Transverse colon (tissue), 4 donors: ENCODE measurements around the gene CYTH3. TPM values are rescaled to one million over a fixed set of nuclear protein-coding genes. Genes with fewer than 3 reads are reported as not detected.
A peak's percentile ranks its signal among the peaks of the same experiment; 100 is the strongest.

Source experiments
- DNase-seq: peaks from one replicate; pipeline ENCODE4 v3.0.0-alpha.2; 2019
- H3K27ac ChIP-seq, 4 donors: fragments of 200-600 bp; sonication (generic); 2 replicates each; pipeline ENCODE4 v1.5.1; 2016 to 2018; ENCODE audit warnings: inconsistent platforms in 4 of 4
- H3K27me3 ChIP-seq: fragments of 200-600 bp; sonication (generic); 2 replicates; pipeline ENCODE4 v1.5.1; 2017; ENCODE audit warnings: inconsistent platforms
- H3K36me3 ChIP-seq, 4 donors: fragments of 200-600 bp; sonication (generic); 2 replicates each; pipeline ENCODE4 v1.5.1; 2017 to 2019; ENCODE audit warnings: inconsistent platforms in 4 of 4
- H3K4me1 ChIP-seq, 4 donors: fragments of 200-600 bp; sonication (generic); 2 replicates each; pipeline ENCODE4 v1.5.1; 2017 to 2020; ENCODE audit warnings: inconsistent platforms in 4 of 4
- H3K4me3 ChIP-seq, 4 donors: fragments of 200-600 bp; sonication (generic); 1 replicate in 1 of 4; 2 replicates in 3 of 4; pipeline versions ENCODE4 v1.5.1 to v1.6.1; 2017 to 2019; ENCODE audit warnings: inconsistent platforms in 4 of 4
- H3K9me3 ChIP-seq, 2 donors: fragments of 200-600 bp; sonication (generic); 2 replicates each; pipeline ENCODE4 v1.5.1; 2017 to 2019; ENCODE audit warnings: inconsistent platforms in 2 of 2
- EP300 ChIP-seq: sonication (generic); formaldehyde crosslinking; IDR thresholded peaks from one replicate; pipeline ENCODE4 v1.6.1; 2017; ENCODE audit warnings: antibody characterized with exemption, low read depth
- POLR2A ChIP-seq: fragments of 450-650 bp; IDR thresholded peaks from one replicate; pipeline ENCODE4 v1.6.1; 2016; ENCODE audit warnings: antibody characterized with exemption, mild to moderate bottlenecking, moderate library complexity
- POLR2AphosphoS5 ChIP-seq, 3 donors: sonication (generic); formaldehyde crosslinking; IDR thresholded peaks; one replicate each; pipeline ENCODE4 v1.6.1; 2016; ENCODE audit warnings: antibody characterized with exemption in 3 of 3
- WGBS, 2 donors: methylation state at CpG; one replicate each; pipeline ENCODE4 v1.1.5; 2018; ENCODE audit warnings: low coverage in 1 of 2; 5-methylcytosine and 5-hydroxymethylcytosine counted together
- in situ Hi-C, 4 donors: fragments of 200-750 bp; cut with MboI; loops; one replicate each; pipeline versions ENCODE4 v1.15.0 to v1.15.1; 2017; ENCODE audit warnings: low sequenced_read_pairs in 3 of 4, low pct_ligation_motif_present in 1 of 4, low pct_unique_long_range_greater_than_20kb in 1 of 4
- intact Hi-C: fragments of 100-400 bp; cut with DNase I; formaldehyde crosslinking; loops from one replicate; pipeline ENCODE4 v1.15.1; 2023; ENCODE audit warnings: low total_unique reads
- total RNA-seq, 4 donors: library from RNA; depleted of rRNA; stranded (reverse); fragments of >200 nt; gene quantifications; one replicate each; pipeline ENCODE4 v1.1.0, GENCODE V29; 2016
- TF ChIP-seq, protein P1 (sequence below), 5 experiments: fragments of 200-600 bp in 3 of 5; fragments of 450-650 bp in 2 of 5; sonication (generic) in 3 of 5; IDR thresholded peaks; 1 replicate in 2 of 5; 2 replicates in 3 of 5; pipeline ENCODE4 v1.5.1; 2016 to 2017; ENCODE audit warnings: antibody characterized with exemption in 5 of 5, inconsistent platforms in 3 of 5, mild to moderate bottlenecking in 2 of 5, moderate library complexity in 1 of 5

The CYTH3 gene
- total RNA-seq, 4 donors from 2014 or later, result 15.0 to 25.4 (median 19.4) TPM

DNA sequence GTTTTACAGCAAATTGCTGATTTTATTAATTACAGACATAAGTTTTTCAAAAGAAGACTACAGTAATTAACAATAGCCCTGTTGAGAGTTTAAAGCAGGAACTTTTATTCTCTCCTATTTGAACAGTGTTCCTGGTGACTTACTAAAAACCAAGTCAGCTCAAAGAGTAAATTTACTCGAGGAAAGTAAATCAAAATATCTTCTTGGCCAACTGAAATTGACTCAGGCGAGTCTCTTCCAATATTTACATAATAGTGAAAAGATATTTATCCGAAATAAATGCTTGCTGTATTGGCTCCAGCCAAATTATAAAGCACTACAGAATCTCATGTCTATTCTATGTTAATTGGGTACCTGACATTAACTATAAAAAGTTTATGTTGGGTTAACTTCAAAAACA lies 13.2 kb downstream of the CYTH3 start:
- H3K4me1 ChIP-seq, result peaks cover 5 to 49% (median 13%) of the 10 kb centered on the region in 4 donors
- intact Hi-C loops, result no loop called here
- no peak for TF ChIP-seq POLR2AphosphoS5 (IDR thresholded peaks at IDR 0.05)
- TF ChIP-seq, protein P1, sequence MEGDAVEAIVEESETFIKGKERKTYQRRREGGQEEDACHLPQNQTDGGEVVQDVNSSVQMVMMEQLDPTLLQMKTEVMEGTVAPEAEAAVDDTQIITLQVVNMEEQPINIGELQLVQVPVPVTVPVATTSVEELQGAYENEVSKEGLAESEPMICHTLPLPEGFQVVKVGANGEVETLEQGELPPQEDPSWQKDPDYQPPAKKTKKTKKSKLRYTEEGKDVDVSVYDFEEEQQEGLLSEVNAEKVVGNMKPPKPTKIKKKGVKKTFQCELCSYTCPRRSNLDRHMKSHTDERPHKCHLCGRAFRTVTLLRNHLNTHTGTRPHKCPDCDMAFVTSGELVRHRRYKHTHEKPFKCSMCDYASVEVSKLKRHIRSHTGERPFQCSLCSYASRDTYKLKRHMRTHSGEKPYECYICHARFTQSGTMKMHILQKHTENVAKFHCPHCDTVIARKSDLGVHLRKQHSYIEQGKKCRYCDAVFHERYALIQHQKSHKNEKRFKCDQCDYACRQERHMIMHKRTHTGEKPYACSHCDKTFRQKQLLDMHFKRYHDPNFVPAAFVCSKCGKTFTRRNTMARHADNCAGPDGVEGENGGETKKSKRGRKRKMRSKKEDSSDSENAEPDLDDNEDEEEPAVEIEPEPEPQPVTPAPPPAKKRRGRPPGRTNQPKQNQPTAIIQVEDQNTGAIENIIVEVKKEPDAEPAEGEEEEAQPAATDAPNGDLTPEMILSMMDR (IDR thresholded peaks at IDR 0.05), result no peak
- no peak for TF ChIP-seq EP300
- no peak for TF ChIP-seq POLR2A
- no peaks in the 10 kb centered on the region for H3K27me3 ChIP-seq
- in situ Hi-C loops, result no loop called here
- 56 to 67% methylated on average over 3 of the region's 3 CpGs for WGBS, 2 donors
- no peaks in the 10 kb centered on the region for H3K36me3 ChIP-seq
- peak overlapping the region; percentile 44 to 68 (median 62) for H3K27ac ChIP-seq
- no peaks in the 10 kb centered on the region for H3K9me3 ChIP-seq
- H3K4me3 ChIP-seq, result no peak overlapping the region
- DNase-seq, result no peak

DNA sequence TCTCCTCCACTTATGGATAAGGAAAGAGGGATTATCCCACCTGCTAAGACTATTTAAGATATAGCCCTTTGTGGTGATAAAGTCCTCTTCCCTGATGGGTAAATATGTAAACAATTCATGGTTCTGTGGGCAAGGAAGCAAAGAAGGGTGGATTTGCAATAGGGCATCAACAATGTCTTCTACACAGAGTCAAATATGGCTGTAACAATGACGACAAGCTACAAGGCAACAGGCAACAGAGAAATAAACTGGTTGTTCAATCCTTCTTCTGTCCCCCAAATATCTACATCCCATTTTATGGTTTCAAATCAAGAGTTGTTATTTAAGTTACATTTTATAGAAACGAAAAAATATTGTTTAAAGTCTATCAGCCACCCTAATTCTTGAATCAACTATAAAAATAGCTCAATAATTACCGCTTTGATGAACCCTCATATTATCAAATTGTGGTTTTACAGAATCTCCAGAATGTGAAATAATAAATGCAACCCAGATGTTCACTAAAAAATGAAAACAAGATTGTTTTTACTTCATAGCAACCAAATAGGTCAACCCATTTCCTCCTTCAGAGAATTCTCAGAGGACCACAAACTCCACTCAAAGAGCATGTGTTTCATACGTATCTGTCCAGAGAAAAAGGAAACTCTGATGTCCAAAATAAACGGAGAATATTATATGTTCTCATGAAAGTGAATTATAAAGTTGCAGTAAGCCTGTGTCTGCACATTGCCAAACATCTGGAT lies 13.8 kb downstream of the CYTH3 start:
- intact Hi-C loops (no loop called here), in situ Hi-C loops (no loop called here)
- H3K4me3 ChIP-seq, result no peak overlapping the region
- H3K4me1 ChIP-seq, result peaks cover 5 to 49% (median 13%) of the 10 kb centered on the region in 4 donors
- H3K27ac ChIP-seq, result peak overlapping the region; percentile 44 to 68 (median 62)
- TF ChIP-seq EP300 (no peak), POLR2A (no peak), POLR2AphosphoS5 (IDR thresholded peaks at IDR 0.05) (no peak)
- TF ChIP-seq, protein P1 (IDR thresholded peaks at IDR 0.05), result no peak
- no peaks in the 10 kb centered on the region for H3K36me3 ChIP-seq
- no peak for DNase-seq
- 54 to 66% methylated on average over 5 of the region's 5 CpGs for WGBS, 2 donors
- H3K9me3 ChIP-seq, result no peaks in the 10 kb centered on the region
- H3K27me3 ChIP-seq, result no peaks in the 10 kb centered on the region

DNA sequence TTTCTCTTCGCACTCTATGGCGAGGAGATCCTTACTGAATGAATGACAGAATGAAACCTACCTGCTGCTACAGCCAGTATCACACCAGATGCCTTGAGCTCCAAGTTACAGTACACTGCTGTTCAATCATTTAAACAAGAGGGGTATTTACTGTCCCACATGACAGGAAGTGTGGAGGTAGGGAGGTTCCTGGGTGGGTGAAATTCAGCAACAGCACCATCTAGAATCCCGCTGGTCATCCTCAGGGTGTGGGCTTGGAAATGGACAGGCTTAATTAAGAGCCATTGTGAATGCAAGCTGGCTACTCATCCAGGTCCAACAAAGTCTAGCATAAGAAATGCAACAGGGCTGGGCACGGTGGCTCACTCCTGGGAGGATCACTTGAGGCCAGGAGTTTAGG lies 14.7 kb downstream of the CYTH3 start:
- Histone ChIP-seq H3K4me1 (peaks cover 5 to 51% (median 13%) of the 10 kb centered on the region in 4 donors), H3K27me3 (no peaks in the 10 kb centered on the region), H3K27ac (peak overlapping the region; percentile 20 to 68 (median 52)), H3K36me3 (no peaks in the 10 kb centered on the region), H3K9me3 (no peaks in the 10 kb centered on the region), H3K4me3 (no peak overlapping the region)
- 90 to 92% methylated on average over 3 to 4 of the region's 4 CpGs for WGBS, 2 donors
- no peak for DNase-seq
- TF ChIP-seq POLR2AphosphoS5 (IDR thresholded peaks at IDR 0.05) (no peak), EP300 (no peak), POLR2A (no peak)
- TF ChIP-seq, protein P1 (IDR thresholded peaks at IDR 0.05), result no peak
- intact Hi-C loops (no loop called here), in situ Hi-C loops (no loop called here)

DNA sequence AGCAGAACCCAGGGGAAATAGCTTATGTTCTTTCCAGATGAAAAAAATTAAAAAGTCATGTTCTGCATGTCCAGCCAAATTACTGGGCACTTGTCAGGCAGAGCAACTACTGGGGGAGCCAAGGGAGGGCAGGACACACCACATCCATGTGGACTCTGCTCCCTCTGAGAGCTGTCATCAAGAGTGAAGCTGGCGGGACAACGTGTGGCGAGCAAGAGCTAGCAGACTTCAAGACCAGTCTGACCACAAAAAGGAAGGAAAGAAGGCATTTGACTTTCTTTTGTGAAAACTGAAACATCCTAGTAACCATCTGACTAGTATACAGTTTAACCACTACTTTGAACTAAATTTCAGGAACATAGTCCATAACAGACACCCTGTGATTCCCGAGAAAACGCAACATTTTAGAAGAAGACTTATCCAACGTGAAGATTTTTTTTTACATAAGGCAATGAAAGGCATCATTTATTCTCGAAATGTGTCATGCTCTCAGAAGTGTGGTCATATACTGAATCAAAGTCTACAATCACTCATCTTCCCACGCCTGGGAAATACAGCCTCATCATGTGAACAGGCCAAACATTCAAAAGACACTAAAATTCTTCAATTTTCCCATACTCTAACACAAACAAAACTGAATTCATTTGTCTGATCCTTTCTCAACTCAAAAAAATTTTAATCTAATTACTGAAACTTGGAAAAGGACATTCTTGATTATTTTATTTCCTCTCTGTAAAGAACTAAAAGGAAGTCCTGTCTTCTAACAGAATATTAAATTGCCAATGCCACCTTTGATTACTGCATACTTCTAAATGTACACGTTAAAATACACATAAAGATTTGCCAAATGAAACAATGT lies 15.5 kb downstream of the CYTH3 start:
- TF ChIP-seq POLR2A, result no peak
- intact Hi-C loops, result no loop called here
- 43 to 55% methylated on average over 6 to 9 of the region's 9 CpGs for WGBS, 2 donors
- Histone ChIP-seq H3K27ac (peak overlapping the region; percentile 38 to 68 (median 56)), H3K27me3 (no peaks in the 10 kb centered on the region), H3K9me3 (no peaks in the 10 kb centered on the region), H3K4me1 (peaks cover 5 to 58% (median 15%) of the 10 kb centered on the region in 4 donors), H3K36me3 (no peaks in the 10 kb centered on the region), H3K4me3 (no peak overlapping the region)
- in situ Hi-C loops, result no loop called here
- peak; percentile 22 for DNase-seq
